GM23338 (cell line): ENCODE measurements around the gene MYO18A. TPM values are rescaled to one million over a fixed set of nuclear protein-coding genes. Genes with fewer than 3 reads are reported as not detected.
A peak's percentile ranks its signal among the peaks of the same experiment; 100 is the strongest.

Source experiments
- ATAC-seq: fragments of 200-7000 bp; cut with Tn5 transposase; 3 replicates; pipeline ENCODE4 v1.9.1; 2020
- DNase-seq: peaks from one replicate; pipeline ENCODE4 v3.0.0-alpha.2; 2015; ENCODE audit warnings: low spot score
- H2AFZ ChIP-seq: fragments of 200-600 bp; sonication (generic); 2 replicates; pipeline ENCODE4 v1.8.0; 2016; ENCODE audit warnings: antibody characterized with exemption, mild to moderate bottlenecking, moderate library complexity
- H3F3A ChIP-seq: fragments of 200-600 bp; sonication (generic); replicated peaks from 2 replicates; pipeline ENCODE4 v1.8.0; 2017; ENCODE audit warnings: antibody characterized with exemption, mixed run types, low read depth
- H3K27ac ChIP-seq: fragments of 200-600 bp; sonication (generic); 2 replicates; pipeline ENCODE4 v1.6.1; 2016; ENCODE audit warnings: low read depth
- H3K27me3 ChIP-seq: fragments of 200-600 bp; sonication (generic); 2 replicates; pipeline ENCODE4 v1.8.0; 2016; ENCODE audit warnings: mild to moderate bottlenecking, mixed run types, moderate library complexity; ENCODE audit not compliant: insufficient read depth
- H3K36me3 ChIP-seq: fragments of 200-600 bp; sonication (generic); 2 replicates; pipeline ENCODE4 v1.8.0; 2016; ENCODE audit warnings: mild to moderate bottlenecking; ENCODE audit not compliant: insufficient read depth
- H3K4me1 ChIP-seq: fragments of 200-600 bp; sonication (generic); 2 replicates; pipeline ENCODE4 v1.8.0; 2016; ENCODE audit warnings: mild to moderate bottlenecking, moderate library complexity; ENCODE audit not compliant: insufficient read depth
- H3K4me2 ChIP-seq: fragments of 200-600 bp; sonication (generic); 2 replicates; pipeline ENCODE4 v1.7.1; 2017; ENCODE audit warnings: mixed run types
- H3K4me3 ChIP-seq: fragments of 200-600 bp; sonication (generic); 2 replicates; pipeline ENCODE4 v1.6.1; 2016; ENCODE audit warnings: mixed run types
- H3K79me2 ChIP-seq: fragments of 200-600 bp; sonication (generic); replicated peaks from 2 replicates; pipeline ENCODE4 v1.8.0; 2017; ENCODE audit warnings: mild to moderate bottlenecking; ENCODE audit not compliant: insufficient read depth
- H3K9me2 ChIP-seq: fragments of 200-600 bp; sonication (generic); 2 replicates; pipeline ENCODE4 v1.8.0; 2017; ENCODE audit not compliant: insufficient read depth
- H4K20me1 ChIP-seq: fragments of 200-600 bp; sonication (generic); replicated peaks from 2 replicates; pipeline ENCODE4 v1.8.0; 2017; ENCODE audit warnings: mild to moderate bottlenecking; ENCODE audit not compliant: insufficient read depth
- H3K27ac Mint-ChIP-seq: 2 replicates; pipeline ENCODE4 v1.8.0; 2020; ENCODE audit warnings: inconsistent platforms, mild to moderate bottlenecking, moderate library complexity, mixed read lengths
- H3K27me3 Mint-ChIP-seq: 3 replicates; pipeline ENCODE4 v1.8.0; 2022; ENCODE audit warnings: low read depth, mild to moderate bottlenecking, moderate library complexity, mixed read lengths, inconsistent platforms; ENCODE audit not compliant: insufficient read depth, poor library complexity
- H3K36me3 Mint-ChIP-seq: 3 replicates; pipeline ENCODE4 v1.8.0; 2021; ENCODE audit warnings: low read depth, mild to moderate bottlenecking, inconsistent platforms, moderate library complexity, mixed read lengths
- H3K4me1 Mint-ChIP-seq: 3 replicates; pipeline ENCODE4 v1.8.0; 2020; ENCODE audit warnings: mild to moderate bottlenecking, inconsistent platforms, mixed read lengths
- H3K4me3 Mint-ChIP-seq: 3 replicates; pipeline ENCODE4 v1.8.0; 2021; ENCODE audit warnings: moderate library complexity, mild to moderate bottlenecking, inconsistent platforms, mixed read lengths
- H3K9me3 Mint-ChIP-seq: 3 replicates; pipeline ENCODE4 v1.8.0; 2020; ENCODE audit warnings: moderate library complexity, mild to moderate bottlenecking, inconsistent platforms, mixed read lengths
- CREB1 ChIP-seq: fragments of 250-450 bp; sonication (Bioruptor Pico); IDR thresholded peaks from 2 replicates; pipeline ENCODE4 v1.5.0; 2020; ENCODE audit warnings: low read depth, mild to moderate bottlenecking, moderate library complexity
- EZH2 ChIP-seq: fragments of 200-600 bp; sonication (generic); IDR thresholded peaks from one replicate; pipeline ENCODE4 v1.8.0; 2017; ENCODE audit warnings: antibody characterized with exemption, mild to moderate bottlenecking, low read depth; ENCODE audit not compliant: unreplicated experiment
- EZH2phosphoT487 ChIP-seq: fragments of 200-600 bp; sonication (generic); IDR thresholded peaks from one replicate; pipeline ENCODE4 v1.8.1; 2018; ENCODE audit warnings: antibody characterized with exemption; ENCODE audit not compliant: unreplicated experiment
- JUNB ChIP-seq: IDR thresholded peaks from one replicate; pipeline ENCODE4 v1.6.1; 2016; ENCODE audit warnings: antibody characterized with exemption; ENCODE audit not compliant: unreplicated experiment
- NANOG ChIP-seq: IDR thresholded peaks from 2 replicates; pipeline ENCODE4 v1.6.1; 2016; ENCODE audit warnings: antibody characterized with exemption, borderline replicate concordance
- STAT1 ChIP-seq: IDR thresholded peaks from one replicate; pipeline ENCODE4 v1.6.1; 2016; ENCODE audit warnings: antibody characterized with exemption; ENCODE audit not compliant: unreplicated experiment
- ZNF114 ChIP-seq: fragments of 250-450 bp; sonication (Bioruptor Pico); IDR thresholded peaks from 2 replicates; pipeline ENCODE4 v1.5.0; 2020; ENCODE audit warnings: mild to moderate bottlenecking, moderate library complexity
- ZNF331 ChIP-seq: fragments of 250-450 bp; sonication (Bioruptor Pico); IDR thresholded peaks from 2 replicates; pipeline ENCODE4 v1.5.0; 2020; ENCODE audit warnings: low read depth, mild to moderate bottlenecking, moderate library complexity
- long read RNA-seq: library from polyadenylated mRNA; unstranded; transcript quantifications from one replicate; pipeline ENCODE4 v2.0.0, GENCODE V29; 2020; ENCODE audit not compliant: unreplicated experiment
- polyA plus RNA-seq: library from polyadenylated mRNA; unstranded; fragments of >200 nt; fragmentation: Nextera tagmentation; extraction: Ambion mirVana; gene quantifications from 2 replicates; pipeline ENCODE4 v1.2.1, GENCODE V29; 2016
- total RNA-seq: library from RNA; depleted of rRNA; stranded (reverse); fragments of >200 nt; shearing (Covaris generic); gene quantifications from 2 replicates; pipeline ENCODE4 v1.2.3, GENCODE V29; 2014; rRNA removed
- TF ChIP-seq, protein P1 (sequence below): fragments of 250-450 bp; sonication (Bioruptor Pico); IDR thresholded peaks from 2 replicates; pipeline ENCODE4 v1.5.0; 2020; ENCODE audit warnings: mild to moderate bottlenecking, moderate library complexity
- TF ChIP-seq, protein P2 (sequence below): IDR thresholded peaks from one replicate; pipeline ENCODE4 v1.6.1; 2018; ENCODE audit warnings: antibody characterized with exemption; ENCODE audit not compliant: unreplicated experiment

The MYO18A gene, protein sequence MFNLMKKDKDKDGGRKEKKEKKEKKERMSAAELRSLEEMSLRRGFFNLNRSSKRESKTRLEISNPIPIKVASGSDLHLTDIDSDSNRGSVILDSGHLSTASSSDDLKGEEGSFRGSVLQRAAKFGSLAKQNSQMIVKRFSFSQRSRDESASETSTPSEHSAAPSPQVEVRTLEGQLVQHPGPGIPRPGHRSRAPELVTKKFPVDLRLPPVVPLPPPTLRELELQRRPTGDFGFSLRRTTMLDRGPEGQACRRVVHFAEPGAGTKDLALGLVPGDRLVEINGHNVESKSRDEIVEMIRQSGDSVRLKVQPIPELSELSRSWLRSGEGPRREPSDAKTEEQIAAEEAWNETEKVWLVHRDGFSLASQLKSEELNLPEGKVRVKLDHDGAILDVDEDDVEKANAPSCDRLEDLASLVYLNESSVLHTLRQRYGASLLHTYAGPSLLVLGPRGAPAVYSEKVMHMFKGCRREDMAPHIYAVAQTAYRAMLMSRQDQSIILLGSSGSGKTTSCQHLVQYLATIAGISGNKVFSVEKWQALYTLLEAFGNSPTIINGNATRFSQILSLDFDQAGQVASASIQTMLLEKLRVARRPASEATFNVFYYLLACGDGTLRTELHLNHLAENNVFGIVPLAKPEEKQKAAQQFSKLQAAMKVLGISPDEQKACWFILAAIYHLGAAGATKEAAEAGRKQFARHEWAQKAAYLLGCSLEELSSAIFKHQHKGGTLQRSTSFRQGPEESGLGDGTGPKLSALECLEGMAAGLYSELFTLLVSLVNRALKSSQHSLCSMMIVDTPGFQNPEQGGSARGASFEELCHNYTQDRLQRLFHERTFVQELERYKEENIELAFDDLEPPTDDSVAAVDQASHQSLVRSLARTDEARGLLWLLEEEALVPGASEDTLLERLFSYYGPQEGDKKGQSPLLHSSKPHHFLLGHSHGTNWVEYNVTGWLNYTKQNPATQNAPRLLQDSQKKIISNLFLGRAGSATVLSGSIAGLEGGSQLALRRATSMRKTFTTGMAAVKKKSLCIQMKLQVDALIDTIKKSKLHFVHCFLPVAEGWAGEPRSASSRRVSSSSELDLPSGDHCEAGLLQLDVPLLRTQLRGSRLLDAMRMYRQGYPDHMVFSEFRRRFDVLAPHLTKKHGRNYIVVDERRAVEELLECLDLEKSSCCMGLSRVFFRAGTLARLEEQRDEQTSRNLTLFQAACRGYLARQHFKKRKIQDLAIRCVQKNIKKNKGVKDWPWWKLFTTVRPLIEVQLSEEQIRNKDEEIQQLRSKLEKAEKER (N-terminal part only)
- 23.9 and 37.5 TPM in 2 replicates for total RNA-seq
- 16.7 and 18.3 TPM in 2 replicates for polyA plus RNA-seq
- long read RNA-seq: 0 reads

DNA sequence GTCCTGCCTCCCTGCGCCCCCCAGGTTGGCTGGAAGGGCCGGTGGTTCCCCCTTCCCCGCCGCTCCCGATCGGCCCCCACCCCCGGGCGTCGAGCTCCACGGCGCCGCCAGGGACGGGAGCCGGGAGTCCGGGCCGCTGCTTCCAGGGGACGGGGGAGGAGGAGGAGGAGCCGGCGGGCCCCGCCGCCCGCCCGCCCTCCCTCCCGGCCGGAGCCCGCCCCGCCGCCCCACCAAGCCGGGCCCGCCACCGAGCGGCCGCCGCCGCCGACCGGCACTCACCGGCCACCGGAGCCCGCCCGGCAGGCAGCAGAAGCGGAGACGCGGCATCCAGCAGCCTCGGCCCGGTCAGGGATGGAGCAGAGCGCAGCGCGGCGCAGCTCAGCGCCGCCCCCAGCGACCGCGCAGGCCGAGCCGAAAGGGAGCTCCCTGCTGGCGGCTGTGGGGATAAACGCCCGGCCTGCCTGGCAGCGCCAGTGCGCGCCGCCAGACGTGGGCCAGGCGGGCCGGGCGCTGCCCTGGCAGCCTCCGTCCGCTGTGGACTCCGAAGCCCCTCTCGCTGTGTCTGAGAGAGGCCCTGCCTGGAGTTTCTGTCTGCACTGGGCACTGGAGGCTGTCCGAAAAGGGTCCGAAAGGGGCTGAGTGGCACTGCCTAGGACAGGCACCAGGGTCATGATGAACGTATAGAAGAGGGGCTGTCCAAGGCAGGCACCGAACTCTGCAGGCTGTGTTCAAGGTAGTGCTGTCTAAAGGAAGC is at the start of gene MYO18A:
TSS of gene MYO18A (minus strand) at position 365 of the 754 bp plus-strand sequence. CDS start 13,458 bp downstream, outside the sequence.
- no peaks in the 10 kb centered on the region for H3K9me2 ChIP-seq
- H3K9me3 Mint-ChIP-seq: peaks cover 3% of the 10 kb centered on the region; the same call in 2 of the 3 replicates
- peak within 1 kb of the TSS; percentile 92 for H3K27ac Mint-ChIP-seq
- H3K36me3 Mint-ChIP-seq: no peaks in the 10 kb centered on the region
- H3F3A ChIP-seq: peaks cover 8% of the 10 kb centered on the region
- H3K79me2 ChIP-seq: peaks cover 24% of the 10 kb centered on the region
- peaks cover 18% of the 10 kb centered on the region for H3K27me3 ChIP-seq
- H3K27ac ChIP-seq: peak within 1 kb of the TSS; percentile 74; the same call in 1 of the 2 replicates
- peaks cover 31% of the 10 kb centered on the region for H3K4me1 ChIP-seq
- peak within 1 kb of the TSS; percentile 97 for H3K4me2 ChIP-seq
- peak within 1 kb of the TSS; percentile 96 for H2AFZ ChIP-seq
- peak within 1 kb of the TSS; percentile 84 for H3K4me3 Mint-ChIP-seq
- H3K4me3 ChIP-seq: peak within 1 kb of the TSS; percentile 81
- ATAC-seq (peak; percentile 57), DNase-seq (peak; percentile 90)
- H3K4me1 Mint-ChIP-seq: peaks cover 34% of the 10 kb centered on the region
- H4K20me1 ChIP-seq: no peaks in the 10 kb centered on the region; the same call in 1 of the 2 replicates
- H3K27me3 Mint-ChIP-seq: peaks cover 24% of the 10 kb centered on the region
- H3K36me3 ChIP-seq: no peaks in the 10 kb centered on the region
- TF ChIP-seq STAT1 (no peak), NANOG (no peak), ZNF331 (CRISPR knock-in tag) (no peak), EZH2phosphoT487 (no peak), EZH2 (no peak), JUNB (no peak), CREB1 (CRISPR knock-in tag) (peak; percentile 41; the same call in 1 of the 2 replicates), ZNF114 (CRISPR knock-in tag) (no peak)
- TF ChIP-seq, protein P1, sequence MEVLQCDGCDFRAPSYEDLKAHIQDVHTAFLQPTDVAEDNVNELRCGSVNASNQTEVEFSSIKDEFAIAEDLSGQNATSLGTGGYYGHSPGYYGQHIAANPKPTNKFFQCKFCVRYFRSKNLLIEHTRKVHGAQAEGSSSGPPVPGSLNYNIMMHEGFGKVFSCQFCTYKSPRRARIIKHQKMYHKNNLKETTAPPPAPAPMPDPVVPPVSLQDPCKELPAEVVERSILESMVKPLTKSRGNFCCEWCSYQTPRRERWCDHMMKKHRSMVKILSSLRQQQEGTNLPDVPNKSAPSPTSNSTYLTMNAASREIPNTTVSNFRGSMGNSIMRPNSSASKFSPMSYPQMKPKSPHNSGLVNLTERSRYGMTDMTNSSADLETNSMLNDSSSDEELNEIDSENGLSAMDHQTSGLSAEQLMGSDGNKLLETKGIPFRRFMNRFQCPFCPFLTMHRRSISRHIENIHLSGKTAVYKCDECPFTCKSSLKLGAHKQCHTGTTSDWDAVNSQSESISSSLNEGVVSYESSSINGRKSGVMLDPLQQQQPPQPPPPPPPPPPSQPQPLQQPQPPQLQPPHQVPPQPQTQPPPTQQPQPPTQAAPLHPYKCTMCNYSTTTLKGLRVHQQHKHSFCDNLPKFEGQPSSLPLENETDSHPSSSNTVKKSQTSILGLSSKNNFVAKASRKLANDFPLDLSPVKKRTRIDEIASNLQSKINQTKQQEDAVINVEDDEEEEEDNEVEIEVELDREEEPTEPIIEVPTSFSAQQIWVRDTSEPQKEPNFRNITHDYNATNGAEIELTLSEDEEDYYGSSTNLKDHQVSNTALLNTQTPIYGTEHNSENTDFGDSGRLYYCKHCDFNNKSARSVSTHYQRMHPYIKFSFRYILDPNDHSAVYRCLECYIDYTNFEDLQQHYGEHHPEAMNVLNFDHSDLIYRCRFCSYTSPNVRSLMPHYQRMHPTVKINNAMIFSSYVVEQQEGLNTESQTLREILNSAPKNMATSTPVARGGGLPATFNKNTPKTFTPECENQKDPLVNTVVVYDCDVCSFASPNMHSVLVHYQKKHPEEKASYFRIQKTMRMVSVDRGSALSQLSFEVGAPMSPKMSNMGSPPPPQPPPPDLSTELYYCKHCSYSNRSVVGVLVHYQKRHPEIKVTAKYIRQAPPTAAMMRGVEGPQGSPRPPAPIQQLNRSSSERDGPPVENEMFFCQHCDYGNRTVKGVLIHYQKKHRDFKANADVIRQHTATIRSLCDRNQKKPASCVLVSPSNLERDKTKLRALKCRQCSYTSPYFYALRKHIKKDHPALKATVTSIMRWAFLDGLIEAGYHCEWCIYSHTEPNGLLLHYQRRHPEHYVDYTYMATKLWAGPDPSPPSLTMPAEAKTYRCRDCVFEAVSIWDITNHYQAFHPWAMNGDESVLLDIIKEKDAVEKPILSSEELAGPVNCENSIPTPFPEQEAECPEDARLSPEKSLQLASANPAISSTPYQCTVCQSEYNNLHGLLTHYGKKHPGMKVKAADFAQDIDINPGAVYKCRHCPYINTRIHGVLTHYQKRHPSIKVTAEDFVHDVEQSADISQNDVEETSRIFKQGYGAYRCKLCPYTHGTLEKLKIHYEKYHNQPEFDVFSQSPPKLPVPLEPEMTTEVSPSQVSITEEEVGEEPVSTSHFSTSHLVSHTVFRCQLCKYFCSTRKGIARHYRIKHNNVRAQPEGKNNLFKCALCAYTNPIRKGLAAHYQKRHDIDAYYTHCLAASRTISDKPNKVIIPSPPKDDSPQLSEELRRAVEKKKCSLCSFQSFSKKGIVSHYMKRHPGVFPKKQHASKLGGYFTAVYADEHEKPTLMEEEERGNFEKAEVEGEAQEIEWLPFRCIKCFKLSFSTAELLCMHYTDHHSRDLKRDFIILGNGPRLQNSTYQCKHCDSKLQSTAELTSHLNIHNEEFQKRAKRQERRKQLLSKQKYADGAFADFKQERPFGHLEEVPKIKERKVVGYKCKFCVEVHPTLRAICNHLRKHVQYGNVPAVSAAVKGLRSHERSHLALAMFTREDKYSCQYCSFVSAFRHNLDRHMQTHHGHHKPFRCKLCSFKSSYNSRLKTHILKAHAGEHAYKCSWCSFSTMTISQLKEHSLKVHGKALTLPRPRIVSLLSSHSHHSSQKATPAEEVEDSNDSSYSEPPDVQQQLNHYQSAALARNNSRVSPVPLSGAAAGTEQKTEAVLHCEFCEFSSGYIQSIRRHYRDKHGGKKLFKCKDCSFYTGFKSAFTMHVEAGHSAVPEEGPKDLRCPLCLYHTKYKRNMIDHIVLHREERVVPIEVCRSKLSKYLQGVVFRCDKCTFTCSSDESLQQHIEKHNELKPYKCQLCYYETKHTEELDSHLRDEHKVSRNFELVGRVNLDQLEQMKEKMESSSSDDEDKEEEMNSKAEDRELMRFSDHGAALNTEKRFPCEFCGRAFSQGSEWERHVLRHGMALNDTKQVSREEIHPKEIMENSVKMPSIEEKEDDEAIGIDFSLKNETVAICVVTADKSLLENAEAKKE (CRISPR knock-in tag): no peak
- TF ChIP-seq, protein P2, sequence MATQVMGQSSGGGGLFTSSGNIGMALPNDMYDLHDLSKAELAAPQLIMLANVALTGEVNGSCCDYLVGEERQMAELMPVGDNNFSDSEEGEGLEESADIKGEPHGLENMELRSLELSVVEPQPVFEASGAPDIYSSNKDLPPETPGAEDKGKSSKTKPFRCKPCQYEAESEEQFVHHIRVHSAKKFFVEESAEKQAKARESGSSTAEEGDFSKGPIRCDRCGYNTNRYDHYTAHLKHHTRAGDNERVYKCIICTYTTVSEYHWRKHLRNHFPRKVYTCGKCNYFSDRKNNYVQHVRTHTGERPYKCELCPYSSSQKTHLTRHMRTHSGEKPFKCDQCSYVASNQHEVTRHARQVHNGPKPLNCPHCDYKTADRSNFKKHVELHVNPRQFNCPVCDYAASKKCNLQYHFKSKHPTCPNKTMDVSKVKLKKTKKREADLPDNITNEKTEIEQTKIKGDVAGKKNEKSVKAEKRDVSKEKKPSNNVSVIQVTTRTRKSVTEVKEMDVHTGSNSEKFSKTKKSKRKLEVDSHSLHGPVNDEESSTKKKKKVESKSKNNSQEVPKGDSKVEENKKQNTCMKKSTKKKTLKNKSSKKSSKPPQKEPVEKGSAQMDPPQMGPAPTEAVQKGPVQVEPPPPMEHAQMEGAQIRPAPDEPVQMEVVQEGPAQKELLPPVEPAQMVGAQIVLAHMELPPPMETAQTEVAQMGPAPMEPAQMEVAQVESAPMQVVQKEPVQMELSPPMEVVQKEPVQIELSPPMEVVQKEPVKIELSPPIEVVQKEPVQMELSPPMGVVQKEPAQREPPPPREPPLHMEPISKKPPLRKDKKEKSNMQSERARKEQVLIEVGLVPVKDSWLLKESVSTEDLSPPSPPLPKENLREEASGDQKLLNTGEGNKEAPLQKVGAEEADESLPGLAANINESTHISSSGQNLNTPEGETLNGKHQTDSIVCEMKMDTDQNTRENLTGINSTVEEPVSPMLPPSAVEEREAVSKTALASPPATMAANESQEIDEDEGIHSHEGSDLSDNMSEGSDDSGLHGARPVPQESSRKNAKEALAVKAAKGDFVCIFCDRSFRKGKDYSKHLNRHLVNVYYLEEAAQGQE: no peak
